Lung (tissue), 12 donors: ENCODE data around the gene SART3. TPM values are rescaled to one million over a fixed set of nuclear protein-coding genes. Genes with fewer than 3 reads are reported as not detected.

Experiments used
- ATAC-seq: fragments of 200-7000 bp; cut with Tn5 transposase; one replicate; pipeline ENCODE4 v1.9.1; 2020; ENCODE audit warnings: moderate number of reproducible peaks; ENCODE audit not compliant: insufficient read depth, low FRiP score
- DNase-seq, 3 donors: peaks; one replicate each; pipeline ENCODE4 v3.0.0-alpha.2; 2013 to 2017
- H3K27ac ChIP-seq, 2 donors: one replicate each; pipeline ENCODE4 v1.5.1; 2013; ENCODE audit warnings: mild to moderate bottlenecking in 2 of 2, moderate library complexity in 2 of 2, control low read depth in 1 of 2, inconsistent platforms in 1 of 2, low read depth in 1 of 2, low read length in 1 of 2
- H3K27me3 ChIP-seq, 3 donors: one replicate each; pipeline ENCODE4 v1.5.1; 2013; ENCODE audit warnings: low read length in 2 of 3; ENCODE audit not compliant: control insufficient read depth in 3 of 3, insufficient read depth in 3 of 3
- H3K36me3 ChIP-seq, 4 donors: one replicate each; pipeline ENCODE4 v1.5.1; 2013; ENCODE audit warnings: low read length in 4 of 4, mild to moderate bottlenecking in 1 of 4, moderate library complexity in 1 of 4; ENCODE audit not compliant: control insufficient read depth in 4 of 4, insufficient read depth in 4 of 4
- H3K4me1 ChIP-seq, 5 donors: one replicate each; pipeline ENCODE4 v1.5.1; 2013; ENCODE audit warnings: low read length in 5 of 5, mild to moderate bottlenecking in 2 of 5, moderate library complexity in 1 of 5; ENCODE audit not compliant: control insufficient read depth in 5 of 5, insufficient read depth in 5 of 5
- H3K4me3 ChIP-seq: one replicate; pipeline ENCODE4 v1.5.1; 2013; ENCODE audit warnings: mild to moderate bottlenecking, control low read depth, moderate library complexity
- H3K9ac ChIP-seq, 2 donors: one replicate each; pipeline ENCODE4 v1.5.1; 2013; ENCODE audit warnings: low read length in 2 of 2, control low read depth in 1 of 2; ENCODE audit not compliant: insufficient read depth in 1 of 2
- H3K9me3 ChIP-seq, 4 donors: one replicate each; pipeline ENCODE4 v1.5.1; 2013; ENCODE audit warnings: low read length in 3 of 4, mild to moderate bottlenecking in 1 of 4, moderate library complexity in 1 of 4; ENCODE audit not compliant: control insufficient read depth in 4 of 4, insufficient read depth in 3 of 4
- WGBS, 2 donors: extraction: QIAGEN DNeasy Blood & Tissue Kit; methylation state at CpG; one replicate each; pipeline ENCODE4 v1.1.7; 2013; 5-methylcytosine and 5-hydroxymethylcytosine counted together
- polyA plus RNA-seq, 2 donors: library from polyadenylated mRNA; stranded (reverse); fragments of 200-250 nt; gene quantifications; one replicate each; pipeline ENCODE4 v1.2.1, GENCODE V29; 2013
- total RNA-seq, 2 donors: library from RNA; depleted of rRNA in 1 of 2; stranded (reverse); fragments of >200 nt in 1 of 2; gene quantifications; one replicate each; pipeline ENCODE4 v1.2.1, GENCODE V29; 2014 to 2021
- TF ChIP-seq, protein P1 (sequence below): IDR thresholded peaks from 2 replicates; pipeline ENCODE4 v1.5.1; 2012; ENCODE audit warnings: mild to moderate bottlenecking; ENCODE audit errors: control extremely low read depth, extremely low read depth
- donor health status: control.
- donor health status: control.
- donor health status: Bipolar disorder and iron deficiency.
- donor health status: healthy.
- donor health status: DM: yes; HTN: yes; CAD: no.

SART3 gene
- total and polyA plus RNA-seq, 4 donors, result 12.2 to 107 (median 34.9) TPM

DNA sequence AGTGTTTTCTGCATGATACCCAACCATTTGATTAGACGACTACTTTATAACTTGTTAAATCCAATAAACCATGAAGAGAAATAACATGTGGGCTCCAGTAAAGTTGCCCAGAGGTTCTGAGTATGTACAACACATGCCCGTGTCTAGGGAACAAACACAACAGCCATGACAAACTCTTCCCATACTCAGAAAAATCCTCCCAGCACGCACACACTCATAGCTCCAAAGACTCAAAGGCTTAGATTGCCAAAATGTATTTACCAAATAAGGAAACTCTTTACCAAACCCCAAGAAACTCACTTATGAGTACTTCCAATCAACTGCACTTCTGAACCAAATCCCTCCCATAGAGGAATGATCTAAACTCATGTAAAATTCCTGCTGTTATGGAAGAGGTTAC lies 17.3 kb downstream of the SART3 start:
- no peak overlapping the region for H3K27ac ChIP-seq
- DNase-seq (no peak), ATAC-seq (no peak)
- H3K36me3 ChIP-seq, result peaks cover 18 to 50% (median 27%) of the 10 kb centered on the region in 4 donors
- H3K9ac ChIP-seq, result no peak overlapping the region
- 95 to 98% methylated on average over 3 of the region's 3 CpGs for WGBS, 2 donors
- no peaks in the 10 kb centered on the region for H3K9me3 ChIP-seq
- no peak overlapping the region for H3K4me3 ChIP-seq
- peaks cover 0 to 8% (median 0%) of the 10 kb centered on the region in 5 donors for H3K4me1 ChIP-seq
- TF ChIP-seq, protein P1, sequence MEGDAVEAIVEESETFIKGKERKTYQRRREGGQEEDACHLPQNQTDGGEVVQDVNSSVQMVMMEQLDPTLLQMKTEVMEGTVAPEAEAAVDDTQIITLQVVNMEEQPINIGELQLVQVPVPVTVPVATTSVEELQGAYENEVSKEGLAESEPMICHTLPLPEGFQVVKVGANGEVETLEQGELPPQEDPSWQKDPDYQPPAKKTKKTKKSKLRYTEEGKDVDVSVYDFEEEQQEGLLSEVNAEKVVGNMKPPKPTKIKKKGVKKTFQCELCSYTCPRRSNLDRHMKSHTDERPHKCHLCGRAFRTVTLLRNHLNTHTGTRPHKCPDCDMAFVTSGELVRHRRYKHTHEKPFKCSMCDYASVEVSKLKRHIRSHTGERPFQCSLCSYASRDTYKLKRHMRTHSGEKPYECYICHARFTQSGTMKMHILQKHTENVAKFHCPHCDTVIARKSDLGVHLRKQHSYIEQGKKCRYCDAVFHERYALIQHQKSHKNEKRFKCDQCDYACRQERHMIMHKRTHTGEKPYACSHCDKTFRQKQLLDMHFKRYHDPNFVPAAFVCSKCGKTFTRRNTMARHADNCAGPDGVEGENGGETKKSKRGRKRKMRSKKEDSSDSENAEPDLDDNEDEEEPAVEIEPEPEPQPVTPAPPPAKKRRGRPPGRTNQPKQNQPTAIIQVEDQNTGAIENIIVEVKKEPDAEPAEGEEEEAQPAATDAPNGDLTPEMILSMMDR, result no peak
- H3K27me3 ChIP-seq, result no peaks in the 10 kb centered on the region

DNA sequence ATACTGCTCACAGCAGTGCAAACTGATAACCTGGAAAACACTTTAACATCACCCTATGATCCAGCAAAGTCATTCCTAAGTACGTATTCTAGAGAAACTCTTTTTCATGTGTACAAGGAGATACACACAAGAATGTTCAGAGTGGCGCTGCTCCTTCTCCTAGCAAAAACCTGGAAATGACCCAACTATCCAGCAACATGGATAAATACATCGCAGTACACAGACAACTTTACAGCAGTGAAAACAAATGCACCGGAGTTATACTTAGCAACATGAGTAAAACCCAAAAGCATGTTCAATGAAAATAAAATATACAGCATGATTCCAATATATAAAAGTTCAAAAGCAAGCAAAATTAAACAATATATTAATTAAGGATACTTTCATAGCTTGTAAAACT lies 18.7 kb downstream of the SART3 start:
- H3K9me3 ChIP-seq, result no peaks in the 10 kb centered on the region
- H3K36me3 ChIP-seq, result peaks cover 23 to 47% (median 28%) of the 10 kb centered on the region in 4 donors
- TF ChIP-seq, protein P1, result no peak
- no peaks in the 10 kb centered on the region for H3K27me3 ChIP-seq
- WGBS, 2 donors, result 92% methylated on average over 4 of the region's 4 CpGs
- no peak for ATAC-seq
- H3K4me3 ChIP-seq, result no peak overlapping the region
- no peak overlapping the region for H3K9ac ChIP-seq
- no peak for DNase-seq
- no peak overlapping the region for H3K27ac ChIP-seq
- peaks cover 0 to 8% (median 0%) of the 10 kb centered on the region in 5 donors for H3K4me1 ChIP-seq

DNA sequence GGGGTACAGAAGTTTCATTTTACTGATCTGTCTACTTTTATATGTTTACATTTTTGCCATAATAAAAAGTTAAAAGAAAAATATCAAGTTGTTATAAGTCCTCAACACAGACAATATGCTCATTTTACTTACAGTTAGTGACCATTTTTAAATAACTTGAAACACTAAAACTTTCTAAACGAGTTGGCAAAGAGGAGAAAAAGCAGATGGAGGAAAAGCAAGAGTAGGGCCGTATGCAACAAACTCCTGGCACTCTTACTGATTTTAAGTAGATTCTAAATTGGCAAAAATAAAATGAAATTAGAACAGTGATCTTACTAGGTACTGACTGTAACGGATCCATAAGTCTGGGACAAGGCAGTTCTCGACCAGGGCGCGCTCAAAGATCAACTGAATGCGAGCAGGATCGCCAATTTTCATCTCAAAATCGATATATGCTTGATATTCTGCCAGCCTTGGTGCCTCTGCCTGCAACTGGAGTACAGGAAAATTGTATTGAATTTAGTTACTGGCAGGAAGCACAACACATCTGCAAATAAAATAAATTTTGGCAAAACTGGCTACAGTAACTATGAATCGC lies 22.3 kb downstream of the SART3 start:
- Histone ChIP-seq H3K4me3 (no peak overlapping the region), H3K27ac (no peak overlapping the region), H3K27me3 (no peaks in the 10 kb centered on the region), H3K9me3 (no peaks in the 10 kb centered on the region), H3K9ac (no peak overlapping the region), H3K36me3 (peaks cover 25 to 41% (median 28%) of the 10 kb centered on the region in 4 donors), H3K4me1 (peaks cover 0 to 8% (median 0%) of the 10 kb centered on the region in 5 donors)
- ATAC-seq (no peak), DNase-seq (peak in 1 of 3 donors; percentile 12)
- TF ChIP-seq, protein P1, result no peak
- WGBS, 2 donors, result 92% methylated on average over 10 of the region's 10 CpGs

DNA sequence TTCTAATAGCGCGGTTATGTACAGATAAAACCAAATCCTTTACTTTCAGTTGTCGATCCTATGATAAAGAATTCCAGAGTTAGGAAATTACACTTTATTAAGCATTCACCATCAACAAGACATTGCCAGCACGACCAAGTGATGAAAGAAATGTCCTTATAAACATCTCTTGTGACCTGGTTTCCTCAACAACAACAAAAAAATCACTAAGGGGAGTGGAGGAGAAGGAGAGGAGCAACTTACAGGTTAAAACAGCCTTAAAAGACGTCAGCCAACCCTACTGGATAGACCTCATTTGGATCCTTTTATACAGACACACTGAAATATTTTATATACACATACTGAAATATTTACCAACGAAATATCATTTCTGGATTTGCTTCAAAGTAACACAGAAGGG lies 22.8 kb downstream of the SART3 start:
- Histone ChIP-seq H3K4me1 (peaks cover 0 to 8% (median 0%) of the 10 kb centered on the region in 5 donors), H3K36me3 (peaks cover 21 to 35% (median 28%) of the 10 kb centered on the region in 4 donors), H3K4me3 (no peak overlapping the region), H3K27me3 (no peaks in the 10 kb centered on the region), H3K9ac (no peak overlapping the region), H3K9me3 (no peaks in the 10 kb centered on the region), H3K27ac (no peak overlapping the region)
- ATAC-seq, result no peak
- TF ChIP-seq, protein P1, result no peak
- DNase-seq, result peak in 2 of 3 donors; percentile 73 to 74
- 71% methylated on average over 6 of the region's 6 CpGs for WGBS, 2 donors
